ENCODE data around the gene ATF7IP2. TPM values are rescaled to one million over a fixed set of nuclear protein-coding genes. Genes with fewer than 3 reads are reported as not detected.

Gene ATF7IP2
- total RNA-seq, 1 experiment from 2014 or later = 25.2 TPM

GRCh38 chr16:10495031-10495345 lies 109.1 kb downstream of the ATF7IP2 start:
- no peak for ATAC-seq
- no peaks in the 10 kb centered on the region for H3K9me3 ChIP-seq (ENCODE audit: control insufficient read depth, insufficient read depth, low read depth, low read length)
- TF ChIP-seq SIN3A (IDR thresholded peaks at IDR 0.05; ENCODE audit: borderline replicate concordance, insufficient read depth, low read depth, low read length) (no peak), TCF7L2 (IDR thresholded peaks at IDR 0.05; ENCODE audit: low read depth, low read length) (no peak), CTCF (IDR thresholded peaks at IDR 0.05) (no peak), REST (IDR thresholded peaks at IDR 0.05; ENCODE audit: insufficient read depth in 1 of 2, low read depth in 2 of 2, low read length in 1 of 2) (no peak), POLR2AphosphoS5 (IDR thresholded peaks at IDR 0.05; ENCODE audit: low read depth, low read length) (no peak)
- intact Hi-C loops (cut with micrococcal nuclease; ENCODE audit: unreplicated experiment) (no loop called here), in situ Hi-C loops (cut with HindIII; ENCODE audit: low pct_unique_long_range_greater_than_20kb, low sequenced_read_pairs) (no loop called here)
- POLR2A ChIA-PET = no interaction called here
- CTCF ChIA-PET = interaction anchor here (0.6 kb wide), 1 partner anchor 225 kb away, joined by 8 read pairs; no protein-coding TSS in a partner anchor
- no peak for DNase-seq (ENCODE audit: low read depth, low spot score)
- H3K4me3 ChIP-seq (ENCODE audit: low read depth in 2 of 2, low read length in 2 of 2) = no peak overlapping the region
- no peaks in the 10 kb centered on the region for H3K27me3 ChIP-seq (ENCODE audit: control insufficient read depth, insufficient read depth, low read length)
- H3K36me3 ChIP-seq (ENCODE audit: control insufficient read depth, insufficient read depth, low read length) = no peaks in the 10 kb centered on the region
- no TSS peak for BruUV-seq (replicated peaks)
- H3K27ac ChIP-seq (ENCODE audit: low read length) = no peak overlapping the region
- H3K4me1 ChIP-seq (ENCODE audit: control insufficient read depth, insufficient read depth, low read length) = no peaks in the 10 kb centered on the region

GRCh38 chr16:10497132-10498101 lies 111.6 kb downstream of the ATF7IP2 start:
- Histone ChIP-seq H3K27me3 (ENCODE audit: control insufficient read depth, insufficient read depth, low read length) (no peaks in the 10 kb centered on the region), H3K27ac (ENCODE audit: low read length) (no peak overlapping the region), H3K36me3 (ENCODE audit: control insufficient read depth, insufficient read depth, low read length) (no peaks in the 10 kb centered on the region), H3K9me3 (ENCODE audit: control insufficient read depth, insufficient read depth, low read depth, low read length) (no peaks in the 10 kb centered on the region), H3K4me1 (ENCODE audit: control insufficient read depth, insufficient read depth, low read length) (no peaks in the 10 kb centered on the region), H3K4me3 (ENCODE audit: low read depth in 2 of 2, low read length in 2 of 2) (no peak overlapping the region)
- in situ Hi-C loops (cut with HindIII; ENCODE audit: low pct_unique_long_range_greater_than_20kb, low sequenced_read_pairs) (no loop called here), intact Hi-C loops (cut with micrococcal nuclease; ENCODE audit: unreplicated experiment) (no loop called here)
- CTCF ChIA-PET = no interaction called here
- POLR2A ChIA-PET = interaction anchor here (0.6 kb wide), 2 partner anchors 132 to 172 kb away, joined by 3 to 5 read pairs; no protein-coding TSS in a partner anchor
- TF ChIP-seq TCF7L2 (IDR thresholded peaks at IDR 0.05; ENCODE audit: low read depth, low read length) = no peak
- TF ChIP-seq POLR2AphosphoS5 (IDR thresholded peaks at IDR 0.05; ENCODE audit: low read depth, low read length) = no peak
- no peak for TF ChIP-seq CTCF (IDR thresholded peaks at IDR 0.05)
- TF ChIP-seq SIN3A (IDR thresholded peaks at IDR 0.05; ENCODE audit: borderline replicate concordance, insufficient read depth, low read depth, low read length) = no peak
- no peak for TF ChIP-seq REST (IDR thresholded peaks at IDR 0.05; ENCODE audit: insufficient read depth in 1 of 2, low read depth in 2 of 2, low read length in 1 of 2)
- ATAC-seq = no peak
- DNase-seq (ENCODE audit: low read depth, low spot score) = no peak
- no TSS peak for BruUV-seq (replicated peaks)
